ENCODE results near the gene COMMD2.

GRCh38 chr3:149800693-149801092, 48.4 kb upstream of the COMMD2 start:
- TF ChIP-seq, protein P1, sequence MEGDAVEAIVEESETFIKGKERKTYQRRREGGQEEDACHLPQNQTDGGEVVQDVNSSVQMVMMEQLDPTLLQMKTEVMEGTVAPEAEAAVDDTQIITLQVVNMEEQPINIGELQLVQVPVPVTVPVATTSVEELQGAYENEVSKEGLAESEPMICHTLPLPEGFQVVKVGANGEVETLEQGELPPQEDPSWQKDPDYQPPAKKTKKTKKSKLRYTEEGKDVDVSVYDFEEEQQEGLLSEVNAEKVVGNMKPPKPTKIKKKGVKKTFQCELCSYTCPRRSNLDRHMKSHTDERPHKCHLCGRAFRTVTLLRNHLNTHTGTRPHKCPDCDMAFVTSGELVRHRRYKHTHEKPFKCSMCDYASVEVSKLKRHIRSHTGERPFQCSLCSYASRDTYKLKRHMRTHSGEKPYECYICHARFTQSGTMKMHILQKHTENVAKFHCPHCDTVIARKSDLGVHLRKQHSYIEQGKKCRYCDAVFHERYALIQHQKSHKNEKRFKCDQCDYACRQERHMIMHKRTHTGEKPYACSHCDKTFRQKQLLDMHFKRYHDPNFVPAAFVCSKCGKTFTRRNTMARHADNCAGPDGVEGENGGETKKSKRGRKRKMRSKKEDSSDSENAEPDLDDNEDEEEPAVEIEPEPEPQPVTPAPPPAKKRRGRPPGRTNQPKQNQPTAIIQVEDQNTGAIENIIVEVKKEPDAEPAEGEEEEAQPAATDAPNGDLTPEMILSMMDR (IDR thresholded peaks at IDR 0.05), result no peak
- TF ChIP-seq EZH2 (IDR thresholded peaks at IDR 0.05; ENCODE audit: borderline replicate concordance, insufficient read depth, low read depth, low read length, poor library complexity, severe bottlenecking), result no peak
